PFSK-1 (cell line): ENCODE results near the gene CNTNAP2.

Experiments
- FOXP2 ChIP-seq: optimal IDR thresholded peaks from 2 replicates; pipeline ENCODE3; 2011; ENCODE audit warnings: borderline replicate concordance, control low read depth, inconsistent platforms; ENCODE audit not compliant: insufficient read depth; ENCODE audit errors: extremely low read length, extremely low read depth
- POLR2AphosphoS5 ChIP-seq: IDR thresholded peaks from 2 replicates; pipeline ENCODE4 v1.6.1; 2012; ENCODE audit warnings: low read depth, mild to moderate bottlenecking, control low read depth, low read length, moderate library complexity
- REST ChIP-seq, 2 experiments: IDR thresholded peaks; 2 replicates each; pipeline versions ENCODE4 v1.6.1 to v1.8.0; 2011 to 2012; ENCODE audit warnings: low read depth in 2 of 2, low read length in 2 of 2, control low read depth in 1 of 2, inconsistent platforms in 1 of 2, mild to moderate bottlenecking in 1 of 2, moderate library complexity in 1 of 2; ENCODE audit not compliant: insufficient read depth in 1 of 2
- SIN3A ChIP-seq: IDR thresholded peaks from 2 replicates; pipeline ENCODE4 v1.6.1; 2012; ENCODE audit warnings: mild to moderate bottlenecking, low read length, moderate library complexity, borderline replicate concordance; ENCODE audit not compliant: insufficient read depth
- TAF1 ChIP-seq: IDR thresholded peaks from 2 replicates; pipeline ENCODE4 v1.6.1; 2012; ENCODE audit warnings: low read length, control low read depth, borderline replicate concordance; ENCODE audit not compliant: insufficient read depth

CNTNAP2 gene

GRCh38 chr7:147485660-147486210 lies 1369.1 kb downstream of the CNTNAP2 start:
- TF ChIP-seq TAF1 (no peak), REST (IDR thresholded peaks at IDR 0.05; ENCODE audit: insufficient read depth in 1 of 2, low read depth in 2 of 2, low read length in 2 of 2) (no peak), SIN3A (no peak), FOXP2 (no peak), POLR2AphosphoS5 (no peak)

GRCh38 chr7:147492606-147493005 lies 1376.0 kb downstream of the CNTNAP2 start:
- TF ChIP-seq POLR2AphosphoS5, result no peak
- no peak for TF ChIP-seq SIN3A
- TF ChIP-seq FOXP2, result no peak
- no peak for TF ChIP-seq TAF1
- no peak for TF ChIP-seq REST (IDR thresholded peaks at IDR 0.05; ENCODE audit: insufficient read depth in 1 of 2, low read depth in 2 of 2, low read length in 2 of 2)

- no peak for TF ChIP-seq FOXP2
- no peak for TF ChIP-seq REST (IDR thresholded peaks at IDR 0.05; ENCODE audit: insufficient read depth in 1 of 2, low read depth in 2 of 2, low read length in 2 of 2)
- TF ChIP-seq SIN3A, result no peak
- TF ChIP-seq TAF1, result no peak
- no peak for TF ChIP-seq POLR2AphosphoS5
Observed at GRCh38 chr7:147496209-147496608, 1379.6 kb downstream of the CNTNAP2 start.

- TF ChIP-seq POLR2AphosphoS5 (no peak), TAF1 (no peak), FOXP2 (no peak), SIN3A (no peak), REST (IDR thresholded peaks at IDR 0.05; ENCODE audit: insufficient read depth in 1 of 2, low read depth in 2 of 2, low read length in 2 of 2) (no peak)
Observed at GRCh38 chr7:147497246-147497645, 1380.6 kb downstream of the CNTNAP2 start.

- TF ChIP-seq POLR2AphosphoS5 (no peak), REST (IDR thresholded peaks at IDR 0.05; ENCODE audit: insufficient read depth in 1 of 2, low read depth in 2 of 2, low read length in 2 of 2) (no peak), FOXP2 (no peak), SIN3A (no peak), TAF1 (no peak)
Observed at GRCh38 chr7:147498081-147498480, 1381.5 kb downstream of the CNTNAP2 start.
